Posterior vena cava (tissue), 2 donors: ENCODE data around the gene CARM1. TPM values are rescaled to one million over a fixed set of nuclear protein-coding genes. Genes with fewer than 3 reads are reported as not detected.
"Not testable (repeated sequence)": the region's sequence is repeated elsewhere in the genome, so short reads cannot be mapped to it uniquely, and the experiment has no call there.

Experiments used
- DNase-seq: peaks from one replicate; pipeline ENCODE4 v3.0.0-alpha.2; 2020; ENCODE audit warnings: low spot score
- intact Hi-C, 2 donors: fragments of 100-400 bp; cut with DNase I; formaldehyde crosslinking; loops; one replicate each; pipeline versions ENCODE4 v1.14.1 to v1.14.2; 2022 to 2023
- microRNA-seq, 2 donors: library from miRNA; unstranded; fragments of <30 nt; microRNA quantifications; one replicate each; pipeline ENCODE4 v1.2.0, GENCODE V29; 2020 to 2021; ENCODE audit warnings: borderline microRNAs expressed in 2 of 2
- total RNA-seq, 2 donors: library from RNA; stranded (reverse); fragmentation: NEBNext Ultra II Directional; extraction: Animal tissue kit (Norgen Biotek cat#: 25700); gene quantifications; one replicate each; pipeline ENCODE4 v1.2.1, GENCODE V29; 2021
- donor health status: DM: yes; HTN: yes; CAD: no.
- donor health status: DM: yes; HTN: yes; CAD: no.

Gene CARM1
- total RNA-seq, 2 donors from 2014 or later, result 35.1 to 42.1 TPM

- intact Hi-C loops, result loop anchor here (2.0 to 10.0 kb wide), 2 partner anchors 52 to 62 kb away; no protein-coding TSS in a partner anchor
- no peak for DNase-seq
Measured at GRCh38 chr19:10952809-10953208, 81.5 kb downstream of the CARM1 start.

GRCh38 chr19:10959277-10959968 is 88.1 kb downstream of the CARM1 start:
- DNase-seq, result not testable (repeated sequence)
- intact Hi-C loops, result loop anchor here in 1 of 2 donors (10.0 kb wide), 1 partner anchor 55 kb away; no protein-coding TSS in a partner anchor

GRCh38 chr19:10960314-10961072 is 89.1 kb downstream of the CARM1 start, which contains the start of gene SMARCA4:
Gene SMARCA4, plus strand, starts transcription at chr19:10961030. Its CDS starts 23,122 bp downstream, at chr19:10984152.
- intact Hi-C loops, result no loop called here
- peak; percentile 99 for DNase-seq

GRCh38 chr19:10961073-10961860 is 89.9 kb downstream of the CARM1 start:
- intact Hi-C loops, result no loop called here
- peak; percentile 86 for DNase-seq

- DNase-seq, result no peak
- intact Hi-C loops, result no loop called here
Measured at GRCh38 chr19:10962863-10963262, 91.5 kb downstream of the CARM1 start.

GRCh38 chr19:10963865-10964264 is 92.5 kb downstream of the CARM1 start:
- intact Hi-C loops, result no loop called here
- DNase-seq, result no peak

GRCh38 chr19:10964903-10965302 is 93.5 kb downstream of the CARM1 start:
- no peak for DNase-seq
- intact Hi-C loops, result no loop called here

GRCh38 chr19:10965398-10965797 is 94.0 kb downstream of the CARM1 start:
- intact Hi-C loops, result no loop called here
- no peak for DNase-seq

GRCh38 chr19:10966809-10967208 is 95.5 kb downstream of the CARM1 start:
- intact Hi-C loops, result no loop called here
- DNase-seq, result no peak

GRCh38 chr19:10968527-10969135 is 97.3 kb downstream of the CARM1 start:
- no peak for DNase-seq
- intact Hi-C loops, result no loop called here

- intact Hi-C loops, result no loop called here
- DNase-seq, result no peak
Measured at GRCh38 chr19:10971107-10971726, 99.9 kb downstream of the CARM1 start.

Small RNA genes lying within 50 kb of the gene (microRNA-seq; reads per million reads assigned to microRNA genes)
- 0.26 to 0.65 reads per million in 2 donors for gene MIR6793

Other genes starting within 250 kb of the CARM1 start
- 100 to 1,000 TPM in 1 of 2 donors, 10 to 100 TPM in 1; 72.2 to 108 TPM for gene SLC44A2, start 246.0 kb upstream of the CARM1 start, total RNA-seq
- 100 to 1,000 TPM; 139 to 154 TPM for gene ILF3, start 217.2 kb upstream of the CARM1 start, total RNA-seq
- gene QTRT1, start 170.1 kb upstream of the CARM1 start, total RNA-seq, result 10 to 100 TPM; 24.9 to 27.6 TPM
- gene DNM2, start 153.5 kb upstream of the CARM1 start, total RNA-seq, result 100 to 1,000 TPM in 1 of 2 donors, 10 to 100 TPM in 1; 94.9 to 107 TPM
- 10 to 100 TPM; 15.4 to 17.9 TPM for gene TMED1, start 35.3 kb upstream of the CARM1 start, total RNA-seq
- 1 to 10 TPM; 2.0 to 2.3 TPM for gene C19orf38, start 23.1 kb upstream of the CARM1 start, total RNA-seq
- gene YIPF2, start 57.1 kb downstream of the CARM1 start, total RNA-seq, result 10 to 100 TPM; 36.0 to 40.0 TPM
- gene TIMM29, start 57.3 kb downstream of the CARM1 start, total RNA-seq, result 10 to 100 TPM in 1 of 2 donors, 1 to 10 TPM in 1; 9.4 to 11.6 TPM
- gene SMARCA4, start 89.5 kb downstream of the CARM1 start, total RNA-seq, result 10 to 100 TPM; 68.2 to 68.8 TPM
- 10 to 100 TPM; 51.0 to 66.4 TPM for gene LDLR, start 217.9 kb downstream of the CARM1 start, total RNA-seq